Liver (tissue), 9 donors: ENCODE results near the gene DPF3. TPM values are rescaled to one million over a fixed set of nuclear protein-coding genes. Genes with fewer than 3 reads are reported as not detected.

Experiments
- DNase-seq: peaks from one replicate; pipeline ENCODE4 v3.0.0-alpha.2; 2017; ENCODE audit warnings: low spot score
- H3K27ac ChIP-seq, 2 donors: one replicate each; pipeline ENCODE4 v1.7.0; 2013; ENCODE audit warnings: inconsistent platforms in 2 of 2, low read length in 2 of 2, control low read depth in 1 of 2, low read depth in 1 of 2, mild to moderate bottlenecking in 1 of 2
- H3K27me3 ChIP-seq, 4 donors: one replicate each; pipeline versions ENCODE4 v1.6.1 to v1.7.0; 2013; ENCODE audit warnings: low read length in 3 of 4, inconsistent platforms in 1 of 4, mild to moderate bottlenecking in 1 of 4, moderate library complexity in 1 of 4; ENCODE audit not compliant: control insufficient read depth in 4 of 4, insufficient read depth in 4 of 4
- H3K36me3 ChIP-seq, 4 donors: one replicate each; pipeline versions ENCODE4 v1.6.1 to v1.7.0; 2013; ENCODE audit warnings: low read length in 3 of 4, mild to moderate bottlenecking in 3 of 4, low read depth in 1 of 4, moderate library complexity in 1 of 4; ENCODE audit not compliant: control insufficient read depth in 4 of 4, insufficient read depth in 3 of 4
- H3K4me1 ChIP-seq, 4 donors: one replicate each; pipeline versions ENCODE4 v1.6.1 to v1.7.0; 2013; ENCODE audit warnings: low read length in 3 of 4, mild to moderate bottlenecking in 3 of 4, moderate library complexity in 1 of 4; ENCODE audit not compliant: control insufficient read depth in 4 of 4, insufficient read depth in 4 of 4
- H3K4me3 ChIP-seq, 3 donors: one replicate each; pipeline versions ENCODE4 v1.6.1 to v1.7.0; 2013; ENCODE audit warnings: low read length in 3 of 3, control low read depth in 1 of 3, low read depth in 1 of 3, mild to moderate bottlenecking in 1 of 3
- H3K9ac ChIP-seq, 2 donors: one replicate each; pipeline ENCODE4 v1.7.0; 2013; ENCODE audit warnings: low read length in 2 of 2, mild to moderate bottlenecking in 2 of 2, moderate library complexity in 2 of 2, control low read depth in 1 of 2, low read depth in 1 of 2
- H3K9me3 ChIP-seq, 4 donors: one replicate each; pipeline versions ENCODE4 v1.6.1 to v1.7.0; 2013; ENCODE audit warnings: low read length in 3 of 4; ENCODE audit not compliant: control insufficient read depth in 4 of 4
- EGR1 ChIP-seq, 2 donors: IDR thresholded peaks; 2 replicates each; pipeline ENCODE4 v1.6.1; 2016 to 2018; ENCODE audit warnings: antibody characterized with exemption in 2 of 2, low read depth in 2 of 2
- FOXA1 ChIP-seq: IDR thresholded peaks from 2 replicates; pipeline ENCODE4 v1.6.1; 2016; ENCODE audit warnings: antibody characterized with exemption
- FOXA2 ChIP-seq: IDR thresholded peaks from 2 replicates; pipeline ENCODE4 v1.6.1; 2016; ENCODE audit warnings: antibody characterized with exemption
- GABPA ChIP-seq, 2 donors: IDR thresholded peaks in 1 of 2; conservative IDR thresholded peaks in 1 of 2; 2 replicates each; pipeline ENCODE4 v1.6.1; 2016; ENCODE audit warnings: antibody characterized with exemption in 2 of 2, mild to moderate bottlenecking in 1 of 2, moderate library complexity in 1 of 2
- HNF4A ChIP-seq, 2 donors: conservative IDR thresholded peaks; 2 replicates each; pipeline ENCODE4 v1.6.1; 2016; ENCODE audit warnings: antibody characterized with exemption in 2 of 2, mild to moderate bottlenecking in 2 of 2
- HNF4G ChIP-seq: IDR thresholded peaks from 2 replicates; pipeline ENCODE4 v1.6.1; 2016; ENCODE audit warnings: antibody characterized with exemption
- JUND ChIP-seq, 2 donors: IDR thresholded peaks; 2 replicates each; pipeline ENCODE4 v1.6.1; 2016; ENCODE audit warnings: antibody characterized with exemption in 2 of 2
- NR2F2 ChIP-seq: IDR thresholded peaks from 2 replicates; pipeline ENCODE4 v1.6.1; 2016; ENCODE audit warnings: antibody characterized with exemption
- RAD21 ChIP-seq, 2 donors: IDR thresholded peaks; 2 replicates each; pipeline ENCODE4 v1.6.1; 2016; ENCODE audit warnings: antibody characterized with exemption in 2 of 2, mild to moderate bottlenecking in 2 of 2
- SP1 ChIP-seq: IDR thresholded peaks from 2 replicates; pipeline ENCODE4 v1.6.1; 2018; ENCODE audit warnings: antibody characterized with exemption, mild to moderate bottlenecking
- TAF1 ChIP-seq: conservative IDR thresholded peaks from 2 replicates; pipeline ENCODE4 v1.6.1; 2016; ENCODE audit warnings: antibody characterized with exemption, mild to moderate bottlenecking
- YY1 ChIP-seq: IDR thresholded peaks from 2 replicates; pipeline ENCODE4 v1.6.1; 2016; ENCODE audit warnings: antibody characterized with exemption, mild to moderate bottlenecking
- WGBS: extraction: QIAGEN DNeasy Blood & Tissue Kit; methylation state at CpG from one replicate; pipeline ENCODE4 v1.1.7; 2013; 5-methylcytosine and 5-hydroxymethylcytosine counted together
- polyA plus RNA-seq, 2 donors: library from polyadenylated mRNA; stranded (reverse) in 1 of 2; unstranded in 1 of 2; fragments of 200-250 nt in 1 of 2; fragments of >200 nt in 1 of 2; fragmentation: Nextera tagmentation in 1 of 2; extraction: Ambion mirVana in 1 of 2; gene quantifications; one replicate each; pipeline versions ENCODE4 v1.2.1 to v1.2.3, GENCODE V29; 2013 to 2015
- total RNA-seq, 2 donors: library from RNA; depleted of rRNA; stranded (reverse); fragments of >200 nt; gene quantifications; one replicate each; pipeline ENCODE4 v1.2.3, GENCODE V29; 2014
- TF ChIP-seq, protein P1 (sequence below): fragments of 150-350 bp; IDR thresholded peaks from 2 replicates; pipeline ENCODE4 v1.5.1; 2017; ENCODE audit warnings: improper control_type of control experiment, low read depth, low read length; ENCODE audit not compliant: missing input control
- TF ChIP-seq, protein P2 (sequence below): IDR thresholded peaks from 2 replicates; pipeline ENCODE4 v1.6.1; 2016; ENCODE audit warnings: antibody characterized with exemption
- TF ChIP-seq, protein P3 (sequence below): IDR thresholded peaks from 2 replicates; pipeline ENCODE4 v1.6.1; 2016; ENCODE audit warnings: antibody characterized with exemption
- TF ChIP-seq, protein P4 (sequence below): IDR thresholded peaks from 2 replicates; pipeline ENCODE4 v1.6.1; 2016; ENCODE audit warnings: antibody characterized with exemption
- donor health status: healthy.
- donor health status: healthy.
- donor health status: healthy.
- donor health status: healthy.
- donor health status: healthy.

The DPF3 gene
- total and polyA plus RNA-seq, 4 donors = 1.1 to 23.2 (median 2.5) TPM

DNA sequence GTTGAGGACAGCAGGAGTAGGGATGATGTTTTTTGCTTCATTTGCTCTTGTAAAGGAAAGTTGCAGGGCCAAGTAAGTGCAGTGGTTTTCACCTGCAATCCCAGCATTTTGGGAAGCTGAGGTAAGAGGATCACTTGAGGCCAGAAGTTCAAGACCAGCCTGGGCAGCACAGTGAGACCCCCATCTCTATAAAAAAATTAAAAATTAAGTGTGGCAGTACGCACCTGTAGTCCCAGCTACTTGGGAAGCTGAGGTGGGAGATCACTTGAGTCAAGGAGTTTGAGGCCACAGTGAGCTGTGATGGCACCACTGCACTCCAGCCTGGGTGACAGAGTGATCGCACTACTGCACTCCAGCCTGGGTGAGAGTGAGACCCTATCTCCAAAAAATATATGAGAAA lies 10.8 kb downstream of the DPF3 start:
- Histone ChIP-seq H3K9me3 (no peaks in the 10 kb centered on the region), H3K4me1 (no peaks in the 10 kb centered on the region), H3K27ac (no peak overlapping the region), H3K27me3 (no peaks in the 10 kb centered on the region), H3K36me3 (no peaks in the 10 kb centered on the region), H3K4me3 (no peak overlapping the region), H3K9ac (no peak overlapping the region)
- TF ChIP-seq GABPA (IDR thresholded peaks at IDR 0.05 in 1 of 2, conservative IDR thresholded peaks at IDR 0.05 in 1 of 2) (no peak), YY1 (no peak), FOXA1 (no peak), NR2F2 (no peak), EGR1 (IDR thresholded peaks at IDR 0.05; ENCODE audit: low read depth in 2 of 2) (no peak), FOXA2 (no peak)
- TF ChIP-seq, protein P1, sequence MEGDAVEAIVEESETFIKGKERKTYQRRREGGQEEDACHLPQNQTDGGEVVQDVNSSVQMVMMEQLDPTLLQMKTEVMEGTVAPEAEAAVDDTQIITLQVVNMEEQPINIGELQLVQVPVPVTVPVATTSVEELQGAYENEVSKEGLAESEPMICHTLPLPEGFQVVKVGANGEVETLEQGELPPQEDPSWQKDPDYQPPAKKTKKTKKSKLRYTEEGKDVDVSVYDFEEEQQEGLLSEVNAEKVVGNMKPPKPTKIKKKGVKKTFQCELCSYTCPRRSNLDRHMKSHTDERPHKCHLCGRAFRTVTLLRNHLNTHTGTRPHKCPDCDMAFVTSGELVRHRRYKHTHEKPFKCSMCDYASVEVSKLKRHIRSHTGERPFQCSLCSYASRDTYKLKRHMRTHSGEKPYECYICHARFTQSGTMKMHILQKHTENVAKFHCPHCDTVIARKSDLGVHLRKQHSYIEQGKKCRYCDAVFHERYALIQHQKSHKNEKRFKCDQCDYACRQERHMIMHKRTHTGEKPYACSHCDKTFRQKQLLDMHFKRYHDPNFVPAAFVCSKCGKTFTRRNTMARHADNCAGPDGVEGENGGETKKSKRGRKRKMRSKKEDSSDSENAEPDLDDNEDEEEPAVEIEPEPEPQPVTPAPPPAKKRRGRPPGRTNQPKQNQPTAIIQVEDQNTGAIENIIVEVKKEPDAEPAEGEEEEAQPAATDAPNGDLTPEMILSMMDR = no peak
- TF ChIP-seq, protein P2, sequence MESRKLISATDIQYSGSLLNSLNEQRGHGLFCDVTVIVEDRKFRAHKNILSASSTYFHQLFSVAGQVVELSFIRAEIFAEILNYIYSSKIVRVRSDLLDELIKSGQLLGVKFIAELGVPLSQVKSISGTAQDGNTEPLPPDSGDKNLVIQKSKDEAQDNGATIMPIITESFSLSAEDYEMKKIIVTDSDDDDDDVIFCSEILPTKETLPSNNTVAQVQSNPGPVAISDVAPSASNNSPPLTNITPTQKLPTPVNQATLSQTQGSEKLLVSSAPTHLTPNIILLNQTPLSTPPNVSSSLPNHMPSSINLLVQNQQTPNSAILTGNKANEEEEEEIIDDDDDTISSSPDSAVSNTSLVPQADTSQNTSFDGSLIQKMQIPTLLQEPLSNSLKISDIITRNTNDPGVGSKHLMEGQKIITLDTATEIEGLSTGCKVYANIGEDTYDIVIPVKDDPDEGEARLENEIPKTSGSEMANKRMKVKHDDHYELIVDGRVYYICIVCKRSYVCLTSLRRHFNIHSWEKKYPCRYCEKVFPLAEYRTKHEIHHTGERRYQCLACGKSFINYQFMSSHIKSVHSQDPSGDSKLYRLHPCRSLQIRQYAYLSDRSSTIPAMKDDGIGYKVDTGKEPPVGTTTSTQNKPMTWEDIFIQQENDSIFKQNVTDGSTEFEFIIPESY = no peak
- no peak for DNase-seq
- WGBS = 97% methylated on average over 2 of the region's 2 CpGs

DNA sequence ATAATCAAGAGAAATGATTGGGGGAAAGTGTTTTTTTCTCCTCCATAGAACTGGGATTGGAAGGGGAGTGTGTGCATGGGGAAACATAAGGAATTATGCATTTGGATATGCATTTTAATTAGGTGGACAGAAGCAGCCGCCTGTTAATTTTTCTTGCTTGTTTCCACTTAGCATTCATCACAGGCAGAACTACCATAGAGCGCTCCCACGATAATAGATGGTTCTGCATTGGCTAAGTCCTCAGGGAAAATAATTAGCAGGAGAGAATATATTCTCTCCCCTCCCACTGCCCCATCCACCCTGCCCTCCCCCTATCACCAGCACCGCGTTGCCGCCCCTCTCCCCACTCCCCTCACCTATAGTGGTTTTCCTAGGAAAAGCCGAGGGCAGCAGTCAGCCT lies 11.4 kb downstream of the DPF3 start:
- DNase-seq = no peak
- no peaks in the 10 kb centered on the region for H3K4me1 ChIP-seq
- TF ChIP-seq, protein P1 = no peak
- H3K27me3 ChIP-seq = no peaks in the 10 kb centered on the region
- H3K36me3 ChIP-seq = no peaks in the 10 kb centered on the region
- no peak overlapping the region for H3K4me3 ChIP-seq
- H3K9me3 ChIP-seq = no peaks in the 10 kb centered on the region
- H3K9ac ChIP-seq = no peak overlapping the region
- H3K27ac ChIP-seq = no peak overlapping the region
- 90% methylated on average over 7 of the region's 7 CpGs for WGBS

DNA sequence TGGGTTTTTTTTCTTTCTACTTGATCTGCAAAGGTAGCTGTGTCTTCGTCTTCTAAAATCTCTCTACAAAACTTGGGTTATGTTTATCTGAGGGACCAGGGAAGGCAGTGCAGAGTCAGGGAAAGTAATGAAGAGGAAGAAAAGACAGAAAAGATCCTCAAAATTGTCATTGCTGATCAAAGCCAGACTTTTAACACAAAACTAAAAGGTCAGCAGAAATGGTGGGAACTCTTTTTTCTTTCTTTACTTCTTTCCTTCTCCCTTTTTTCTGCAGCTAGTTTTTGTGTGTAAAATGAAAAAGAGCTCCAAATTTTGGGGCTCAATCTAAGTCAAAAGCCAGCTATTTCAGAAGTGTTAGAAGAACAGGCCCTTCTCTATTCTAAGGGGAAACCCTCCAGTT lies 11.9 kb downstream of the DPF3 start:
- Histone ChIP-seq H3K27me3 (no peaks in the 10 kb centered on the region), H3K36me3 (no peaks in the 10 kb centered on the region), H3K9ac (no peak overlapping the region), H3K27ac (no peak overlapping the region), H3K4me3 (no peak overlapping the region), H3K4me1 (no peaks in the 10 kb centered on the region), H3K9me3 (no peaks in the 10 kb centered on the region)
- DNase-seq = no peak
- no peak for TF ChIP-seq NR2F2
- no peak for TF ChIP-seq SP1
- TF ChIP-seq, protein P1 = no peak
- no peak for TF ChIP-seq HNF4A (conservative IDR thresholded peaks at IDR 0.05)
- TF ChIP-seq JUND (IDR thresholded peaks at IDR 0.05) = no peak
- TF ChIP-seq GABPA (IDR thresholded peaks at IDR 0.05 in 1 of 2, conservative IDR thresholded peaks at IDR 0.05 in 1 of 2) = no peak
- TF ChIP-seq, protein P2 = no peak
- no peak for TF ChIP-seq FOXA2
- TF ChIP-seq, protein P3, sequence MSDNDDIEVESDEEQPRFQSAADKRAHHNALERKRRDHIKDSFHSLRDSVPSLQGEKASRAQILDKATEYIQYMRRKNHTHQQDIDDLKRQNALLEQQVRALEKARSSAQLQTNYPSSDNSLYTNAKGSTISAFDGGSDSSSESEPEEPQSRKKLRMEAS = no peak
- no peak for TF ChIP-seq HNF4G
- no peak for TF ChIP-seq TAF1
- TF ChIP-seq, protein P4, sequence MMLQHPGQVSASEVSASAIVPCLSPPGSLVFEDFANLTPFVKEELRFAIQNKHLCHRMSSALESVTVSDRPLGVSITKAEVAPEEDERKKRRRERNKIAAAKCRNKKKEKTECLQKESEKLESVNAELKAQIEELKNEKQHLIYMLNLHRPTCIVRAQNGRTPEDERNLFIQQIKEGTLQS = no peak
- TF ChIP-seq RAD21 (IDR thresholded peaks at IDR 0.05) = no peak
- 97% methylated on average over 1 of the region's 1 CpG for WGBS
